NCI-H2029 treated with DMSO at 0.1 percent for 48 hours (cell line): ENCODE results near the gene TDRD12.

Source experiments
- DNase-seq: peaks from one replicate; lab custom pipeline; 2025; lab: John Stamatoyannopoulos, UW

Gene TDRD12, protein sequence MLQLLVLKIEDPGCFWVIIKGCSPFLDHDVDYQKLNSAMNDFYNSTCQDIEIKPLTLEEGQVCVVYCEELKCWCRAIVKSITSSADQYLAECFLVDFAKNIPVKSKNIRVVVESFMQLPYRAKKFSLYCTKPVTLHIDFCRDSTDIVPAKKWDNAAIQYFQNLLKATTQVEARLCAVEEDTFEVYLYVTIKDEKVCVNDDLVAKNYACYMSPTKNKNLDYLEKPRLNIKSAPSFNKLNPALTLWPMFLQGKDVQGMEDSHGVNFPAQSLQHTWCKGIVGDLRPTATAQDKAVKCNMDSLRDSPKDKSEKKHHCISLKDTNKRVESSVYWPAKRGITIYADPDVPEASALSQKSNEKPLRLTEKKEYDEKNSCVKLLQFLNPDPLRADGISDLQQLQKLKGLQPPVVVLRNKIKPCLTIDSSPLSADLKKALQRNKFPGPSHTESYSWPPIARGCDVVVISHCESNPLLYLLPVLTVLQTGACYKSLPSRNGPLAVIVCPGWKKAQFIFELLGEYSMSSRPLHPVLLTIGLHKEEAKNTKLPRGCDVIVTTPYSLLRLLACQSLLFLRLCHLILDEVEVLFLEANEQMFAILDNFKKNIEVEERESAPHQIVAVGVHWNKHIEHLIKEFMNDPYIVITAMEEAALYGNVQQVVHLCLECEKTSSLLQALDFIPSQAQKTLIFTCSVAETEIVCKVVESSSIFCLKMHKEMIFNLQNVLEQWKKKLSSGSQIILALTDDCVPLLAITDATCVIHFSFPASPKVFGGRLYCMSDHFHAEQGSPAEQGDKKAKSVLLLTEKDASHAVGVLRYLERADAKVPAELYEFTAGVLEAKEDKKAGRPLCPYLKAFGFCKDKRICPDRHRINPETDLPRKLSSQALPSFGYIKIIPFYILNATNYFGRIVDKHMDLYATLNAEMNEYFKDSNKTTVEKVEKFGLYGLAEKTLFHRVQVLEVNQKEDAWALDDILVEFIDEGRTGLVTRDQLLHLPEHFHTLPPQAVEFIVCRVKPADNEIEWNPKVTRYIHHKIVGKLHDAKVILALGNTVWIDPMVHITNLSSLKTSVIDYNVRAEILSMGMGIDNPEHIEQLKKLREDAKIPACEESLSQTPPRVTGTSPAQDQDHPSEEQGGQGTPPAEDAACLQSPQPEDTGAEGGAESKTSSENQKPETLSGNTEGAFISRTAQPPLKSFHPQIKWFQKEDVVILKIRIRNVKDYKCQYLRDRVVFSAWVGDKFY (N-terminal part only)

DNA sequence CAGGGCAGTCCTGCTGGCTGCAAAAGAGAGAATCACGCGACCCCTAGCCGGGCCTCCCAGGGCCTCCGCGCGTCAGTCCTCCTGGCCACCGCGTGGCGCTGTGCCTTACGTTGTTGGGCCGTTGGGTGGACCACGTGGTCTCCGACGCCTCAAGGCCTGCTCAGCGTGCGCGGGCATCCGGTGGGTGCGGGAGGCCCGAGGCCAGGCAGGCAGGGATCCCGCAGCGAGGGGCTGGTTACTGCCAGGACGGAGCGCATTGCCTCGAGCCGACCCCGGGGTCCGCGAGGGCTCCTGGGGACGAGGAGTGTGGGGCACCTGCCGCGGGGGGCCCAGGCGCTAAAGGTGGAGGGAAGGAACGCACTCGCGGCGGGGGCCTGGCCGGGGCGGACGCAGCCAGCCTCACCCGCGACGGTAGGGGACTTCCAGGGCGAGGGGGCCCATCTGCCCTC lies at the start of gene TDRD12:
TDRD12 (plus strand) TSS at position 157 of the 449 bp plus-strand sequence. CDS start 306 bp downstream, outside the sequence.
- no peak for DNase-seq

DNA sequence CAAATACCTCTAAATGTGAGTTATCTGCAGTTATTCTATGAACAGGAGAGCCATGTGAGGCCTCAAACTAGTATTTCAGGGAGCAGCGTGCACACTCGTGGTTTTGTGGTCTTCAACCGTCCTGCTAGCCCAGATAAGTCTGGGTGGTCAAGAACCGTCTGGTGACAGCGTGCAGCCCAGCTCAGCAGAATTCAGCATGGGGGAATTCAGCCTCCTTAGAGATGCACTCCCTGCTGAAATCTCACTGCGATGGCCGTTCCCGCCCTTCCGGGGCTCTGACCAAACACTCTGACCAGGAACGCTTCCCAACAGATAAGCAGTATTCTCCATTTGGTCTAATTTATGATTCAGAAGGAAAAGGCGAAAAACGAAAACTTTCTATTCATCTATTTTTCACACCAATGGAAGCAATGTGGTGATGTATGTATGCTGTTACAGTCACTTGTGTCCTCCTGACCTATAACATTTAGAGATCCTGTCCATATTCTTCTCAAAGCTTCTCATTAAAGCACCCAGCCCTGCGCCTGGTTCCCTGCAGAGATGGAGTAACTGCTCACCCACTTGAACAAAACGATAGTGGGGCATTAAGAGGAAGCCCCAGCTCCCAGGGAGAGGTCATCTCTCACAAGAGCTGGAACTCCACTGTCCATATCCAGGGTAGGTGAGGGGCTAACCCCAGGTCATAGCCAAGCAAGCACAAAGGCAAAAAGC lies 47.5 kb upstream of the TDRD12 start:
- no peak for DNase-seq

- DNase-seq = no peak
Observed at GRCh38 chr19:32672841-32673240, 46.7 kb upstream of the TDRD12 start.

DNA sequence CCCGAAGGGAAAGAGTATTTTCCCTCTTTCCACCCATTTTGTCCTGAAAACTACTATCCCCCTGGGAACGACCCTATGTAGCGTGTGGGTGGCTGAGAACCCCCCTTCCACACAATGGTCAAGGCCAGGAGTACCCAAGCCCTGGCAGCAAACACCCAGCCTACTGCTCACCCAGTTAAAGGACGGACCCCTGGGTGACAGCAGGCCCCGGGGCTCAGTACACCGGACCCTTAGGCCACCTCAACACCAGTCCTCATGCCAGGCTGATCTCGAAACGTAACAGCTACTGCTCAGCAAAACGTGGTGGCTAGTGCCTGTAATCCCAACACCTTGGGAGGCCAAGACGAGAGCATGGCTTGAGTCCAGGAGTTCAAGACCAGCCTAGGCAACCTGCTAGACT lies 46.0 kb upstream of the TDRD12 start:
- DNase-seq = no peak

- no peak for DNase-seq
Observed at GRCh38 chr19:32674153-32674930, 45.2 kb upstream of the TDRD12 start.

DNA sequence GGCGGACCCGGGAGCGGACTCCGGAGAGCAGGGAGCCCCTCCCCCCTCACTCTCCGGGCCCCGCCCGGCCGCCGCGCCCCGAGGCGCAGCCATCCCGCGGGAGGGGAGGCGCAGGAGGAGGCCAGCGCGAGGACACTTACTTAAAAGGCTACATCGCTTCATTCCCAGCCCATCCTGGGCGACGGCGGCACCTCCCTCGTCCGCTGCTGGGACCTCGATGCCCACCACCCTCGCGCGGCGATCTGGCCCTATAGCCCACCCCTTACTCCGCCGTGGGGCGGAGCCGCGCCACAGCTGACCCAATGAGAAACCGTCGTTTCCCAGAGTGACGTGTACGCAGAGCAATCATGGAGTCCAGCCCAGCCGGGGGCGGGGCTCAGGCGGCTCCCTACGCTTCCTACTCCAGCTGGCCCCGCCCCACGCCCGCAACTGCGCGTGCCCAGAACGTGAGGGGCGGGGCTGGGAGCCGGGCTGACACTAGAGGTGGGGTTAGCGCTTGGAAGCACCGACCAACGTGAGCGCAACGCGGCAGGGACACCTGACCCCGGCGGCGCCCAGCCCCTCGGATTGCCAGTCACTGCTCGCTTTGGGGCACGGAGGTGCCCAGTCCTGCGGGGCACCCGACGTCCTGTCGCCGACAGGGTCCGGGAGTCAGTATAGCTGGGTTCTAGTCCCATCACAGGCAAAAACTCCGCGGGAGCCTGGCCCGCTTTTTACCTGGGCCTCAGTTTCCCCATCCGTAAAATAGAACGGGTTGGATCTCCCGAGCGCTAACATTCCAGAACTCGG lies 44.4 kb upstream of the TDRD12 start, which contains the start of gene ANKRD27:
ANKRD27 (minus strand) TSS at position 250 of the 789 bp plus-strand sequence. CDS start 16,165 bp downstream, outside the sequence.
- peak; percentile 93 for DNase-seq

DNA sequence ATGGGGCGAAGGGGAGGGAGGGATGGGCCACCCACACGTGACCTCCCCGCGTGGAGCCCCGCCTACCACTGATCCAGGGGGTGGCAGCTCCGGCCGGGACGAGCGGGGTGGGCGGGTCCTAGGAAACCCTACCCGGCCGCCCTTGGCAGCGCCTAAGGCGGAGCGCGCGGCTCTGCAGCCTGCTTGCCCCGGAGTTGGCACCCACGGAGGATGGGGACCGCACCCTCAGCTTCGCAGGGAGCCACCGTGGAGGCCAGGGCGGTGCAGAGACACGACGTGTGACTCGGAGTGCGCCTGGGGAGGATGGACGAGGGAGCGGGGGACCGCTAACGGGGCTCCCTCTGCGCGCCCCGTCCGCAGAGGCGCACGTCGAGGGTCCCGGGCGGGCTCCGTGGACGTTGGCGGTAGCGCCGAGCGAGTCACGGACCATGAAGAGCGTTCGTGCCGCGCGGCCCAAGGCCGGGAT lies 43.8 kb upstream of the TDRD12 start, which contains the start of gene RGS9BP:
RGS9BP (plus strand) TSS at position 129 of the 466 bp plus-strand sequence. CDS start 416 bp downstream, outside the sequence.
- DNase-seq = peak; percentile 10

DNA sequence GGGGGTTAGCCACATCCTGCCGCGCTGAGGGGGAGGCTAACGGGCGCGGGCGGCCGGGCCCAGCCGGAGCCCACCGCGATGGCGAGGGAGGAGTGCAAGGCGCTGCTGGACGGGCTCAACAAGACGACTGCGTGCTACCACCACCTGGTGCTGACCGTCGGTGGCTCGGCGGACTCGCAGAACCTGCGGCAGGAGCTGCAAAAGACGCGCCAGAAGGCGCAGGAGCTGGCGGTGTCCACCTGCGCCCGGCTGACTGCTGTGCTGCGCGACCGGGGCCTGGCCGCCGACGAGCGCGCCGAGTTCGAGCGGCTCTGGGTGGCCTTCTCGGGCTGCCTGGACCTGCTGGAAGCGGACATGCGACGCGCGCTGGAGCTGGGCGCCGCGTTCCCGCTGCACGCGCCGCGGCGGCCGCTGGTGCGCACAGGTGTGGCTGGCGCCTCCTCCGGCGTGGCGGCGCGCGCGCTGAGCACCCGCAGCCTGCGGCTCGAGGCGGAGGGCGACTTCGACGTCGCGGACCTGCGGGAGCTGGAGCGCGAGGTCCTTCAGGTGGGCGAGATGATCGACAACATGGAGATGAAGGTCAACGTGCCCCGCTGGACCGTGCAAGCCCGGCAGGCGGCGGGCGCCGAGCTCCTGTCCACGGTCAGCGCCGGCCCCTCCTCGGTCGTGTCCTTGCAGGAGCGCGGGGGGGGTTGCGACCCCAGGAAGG lies 43.2 kb upstream of the TDRD12 start:
- DNase-seq = no peak

- DNase-seq = no peak
Observed at GRCh38 chr19:32676895-32677359, 42.6 kb upstream of the TDRD12 start.

DNA sequence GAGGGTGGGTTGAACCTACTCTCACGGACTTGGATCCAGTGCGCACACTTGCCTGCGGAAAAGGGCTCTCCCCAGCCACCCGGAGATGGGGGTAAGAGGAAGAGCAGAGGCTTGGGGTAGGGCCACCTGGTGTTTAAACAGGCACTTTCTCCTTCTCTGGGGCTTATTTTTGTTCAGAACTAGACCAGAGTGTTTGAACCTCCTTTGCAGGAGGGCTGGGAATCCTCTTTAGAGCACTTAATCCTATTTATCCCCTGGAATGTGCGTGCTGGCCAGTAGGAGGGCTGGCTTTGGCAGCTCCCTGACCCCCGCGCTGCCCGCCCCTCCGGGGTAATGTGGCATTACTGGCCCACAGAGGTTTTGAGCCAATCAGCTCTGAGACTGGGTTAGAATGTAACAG lies 41.9 kb upstream of the TDRD12 start:
- DNase-seq = no peak

DNA sequence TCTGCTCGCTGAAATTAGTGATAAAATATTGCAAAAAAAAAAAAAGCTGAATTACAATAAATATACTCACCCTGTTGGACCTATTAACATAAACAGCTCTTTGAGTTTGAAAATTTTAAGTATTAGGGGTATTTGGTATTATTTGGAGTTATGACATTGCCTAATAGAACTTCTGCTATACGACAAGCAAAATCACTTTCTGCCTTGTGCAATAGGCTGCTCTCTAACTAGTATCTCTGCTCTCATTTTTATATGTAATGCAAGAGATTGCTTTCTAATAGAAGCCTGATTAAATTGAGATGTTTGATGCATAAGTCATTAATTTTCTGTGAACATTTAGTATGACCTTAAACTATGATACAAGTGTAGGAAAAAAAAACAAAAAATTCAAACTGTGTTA lies 38.6 kb upstream of the TDRD12 start:
- DNase-seq = no peak

- no peak for DNase-seq
Observed at GRCh38 chr19:32682317-32682716, 37.2 kb upstream of the TDRD12 start.

DNA sequence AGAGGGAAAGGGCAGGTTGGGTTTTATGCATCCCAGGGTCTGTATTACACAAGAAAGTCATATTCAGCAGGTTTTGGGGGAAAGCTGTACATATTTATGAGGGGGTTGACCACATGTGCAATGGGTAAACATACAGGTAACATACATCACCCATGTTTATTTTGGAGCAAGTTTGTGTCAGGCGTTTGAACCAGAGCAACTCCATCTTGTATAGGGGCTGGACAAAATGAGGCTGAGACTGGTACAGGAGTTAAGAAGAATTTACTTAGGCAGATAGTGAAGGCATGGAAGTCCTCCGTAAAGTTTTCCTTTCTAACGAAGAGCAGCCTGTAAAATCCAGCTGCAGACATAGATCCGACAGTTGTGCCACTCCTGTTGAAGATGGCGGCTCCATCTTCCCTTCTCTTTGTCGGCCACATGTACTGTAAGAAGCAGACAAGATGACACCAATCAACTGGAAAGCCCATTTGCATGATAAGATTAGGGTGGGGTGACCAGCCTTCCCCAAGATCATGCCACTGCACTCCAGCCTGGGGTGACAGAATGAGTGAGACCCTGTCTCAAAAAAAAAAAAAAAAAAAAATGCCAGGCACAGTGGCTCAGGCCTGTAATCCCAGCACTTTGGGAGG lies 32.6 kb upstream of the TDRD12 start:
- no peak for DNase-seq

DNA sequence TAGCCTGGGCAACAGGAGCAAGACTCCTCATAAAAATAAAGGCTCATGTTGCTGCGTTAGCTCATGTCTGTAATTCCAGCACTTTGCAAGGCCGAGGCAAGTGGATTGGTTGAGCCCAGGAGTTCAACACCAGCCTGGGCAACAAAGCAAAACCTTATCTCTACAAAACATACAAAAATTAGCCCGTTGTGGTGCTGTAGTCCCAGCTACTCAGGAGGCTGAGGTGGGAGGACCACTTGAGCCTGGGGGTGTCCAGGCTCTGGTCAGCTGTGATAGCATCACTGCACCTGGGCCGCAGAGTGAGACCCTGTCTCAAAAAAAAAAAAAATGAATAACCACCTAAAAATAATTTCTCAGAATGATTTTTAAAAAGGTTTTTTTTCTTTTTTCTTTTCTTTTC lies 31.9 kb upstream of the TDRD12 start:
- no peak for DNase-seq

GRCh38 chr19:32688311-32688710 lies 31.3 kb upstream of the TDRD12 start:
- no peak for DNase-seq

DNA sequence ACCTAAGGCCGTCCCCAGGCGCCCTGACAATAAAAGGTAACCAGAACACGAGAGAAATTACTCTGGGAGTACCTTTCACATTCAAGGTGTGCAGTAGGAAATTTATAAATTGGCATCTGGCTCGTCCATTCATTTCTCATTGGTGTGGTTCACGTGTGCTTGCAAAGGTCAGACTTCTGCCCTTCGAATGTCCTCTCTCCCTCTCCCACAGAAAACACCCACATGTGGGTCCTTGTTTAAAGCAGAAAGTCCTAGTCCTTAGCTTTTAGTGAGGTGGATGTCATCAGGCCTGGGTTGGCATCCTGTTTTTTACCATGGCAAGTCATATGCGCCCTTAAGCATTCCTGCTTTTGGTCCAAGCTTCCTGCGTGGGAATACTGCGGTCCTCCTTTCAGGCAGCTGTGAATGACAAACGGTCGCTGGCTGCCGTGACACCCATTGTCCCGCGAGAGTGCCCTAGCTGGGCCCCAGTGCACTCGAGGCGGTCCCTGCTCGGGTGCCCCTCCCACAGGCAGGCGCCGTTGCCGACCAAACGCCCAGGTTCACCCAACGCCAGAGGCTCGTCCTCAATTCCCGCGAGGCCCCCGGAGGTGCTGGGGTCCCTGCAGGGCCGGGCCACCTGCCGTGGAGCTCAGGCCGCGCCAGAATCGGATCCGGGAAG lies 28.1 kb upstream of the TDRD12 start, which contains the start of gene NUDT19:
NUDT19 (plus strand) TSS at position 531 of the 661 bp plus-strand sequence. CDS start 140 bp downstream, outside the sequence.
- peak; percentile 36 for DNase-seq

- DNase-seq = no peak
Observed at GRCh38 chr19:32691952-32692726, 27.4 kb upstream of the TDRD12 start.
